Glomerular visceral epithelial cell (primary cell): Measurements from ENCODE around the gene MYH13.

Experiments used
- DNase-seq: peaks from one replicate; pipeline ENCODE4 v3.0.0-alpha.2; 2016; ENCODE audit errors: extremely low spot score

The MYH13 gene

GRCh38 chr17:10251212-10251948, 121.4 kb downstream of the MYH13 start:
- no peak for DNase-seq
